ENCODE results near the gene ZNRD2. TPM values are rescaled to one million over a fixed set of nuclear protein-coding genes. Genes with fewer than 3 reads are reported as not detected.

ZNRD2 gene
- total RNA-seq, 1 experiment from 2014 or later, result 40.7 TPM

- CTCF ChIA-PET, result no interaction called here
Observed at GRCh38 chr11:65532388-65533064, 37.8 kb upstream of the ZNRD2 start.

GRCh38 chr11:65535102-65535501, 35.2 kb upstream of the ZNRD2 start:
- H3K27ac Mint-ChIP-seq (ENCODE audit: unreplicated experiment), result no peak overlapping the region
- no peaks in the 10 kb centered on the region for H3K4me1 Mint-ChIP-seq (ENCODE audit: low read depth, unreplicated experiment)
- TF ChIP-seq, protein P1, sequence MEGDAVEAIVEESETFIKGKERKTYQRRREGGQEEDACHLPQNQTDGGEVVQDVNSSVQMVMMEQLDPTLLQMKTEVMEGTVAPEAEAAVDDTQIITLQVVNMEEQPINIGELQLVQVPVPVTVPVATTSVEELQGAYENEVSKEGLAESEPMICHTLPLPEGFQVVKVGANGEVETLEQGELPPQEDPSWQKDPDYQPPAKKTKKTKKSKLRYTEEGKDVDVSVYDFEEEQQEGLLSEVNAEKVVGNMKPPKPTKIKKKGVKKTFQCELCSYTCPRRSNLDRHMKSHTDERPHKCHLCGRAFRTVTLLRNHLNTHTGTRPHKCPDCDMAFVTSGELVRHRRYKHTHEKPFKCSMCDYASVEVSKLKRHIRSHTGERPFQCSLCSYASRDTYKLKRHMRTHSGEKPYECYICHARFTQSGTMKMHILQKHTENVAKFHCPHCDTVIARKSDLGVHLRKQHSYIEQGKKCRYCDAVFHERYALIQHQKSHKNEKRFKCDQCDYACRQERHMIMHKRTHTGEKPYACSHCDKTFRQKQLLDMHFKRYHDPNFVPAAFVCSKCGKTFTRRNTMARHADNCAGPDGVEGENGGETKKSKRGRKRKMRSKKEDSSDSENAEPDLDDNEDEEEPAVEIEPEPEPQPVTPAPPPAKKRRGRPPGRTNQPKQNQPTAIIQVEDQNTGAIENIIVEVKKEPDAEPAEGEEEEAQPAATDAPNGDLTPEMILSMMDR (IDR thresholded peaks at IDR 0.05; ENCODE audit: unreplicated experiment), result no peak
- H3K9me3 Mint-ChIP-seq (ENCODE audit: low read depth, unreplicated experiment), result no peaks in the 10 kb centered on the region
- no peak overlapping the region for H3K4me3 Mint-ChIP-seq (ENCODE audit: low read depth, unreplicated experiment)
- peaks cover 64% of the 10 kb centered on the region for H3K36me3 Mint-ChIP-seq (ENCODE audit: insufficient read depth, unreplicated experiment)
- intact Hi-C loops (cut with micrococcal nuclease; ENCODE audit: unreplicated experiment), result no loop called here
- no peak for DNase-seq
- no TSS peak for BruUV-seq (replicated peaks)
- CTCF ChIA-PET, result interaction anchor here (0.6 kb wide), 1 partner anchor 70 kb away, joined by 3 read pairs; no protein-coding TSS in a partner anchor
- no peaks in the 10 kb centered on the region for H3K27me3 Mint-ChIP-seq (ENCODE audit: unreplicated experiment)

More at GRCh38 chr11:65532388-65533064, 37.8 kb upstream of the ZNRD2 start:
- no peaks in the 10 kb centered on the region for H3K9me3 Mint-ChIP-seq (ENCODE audit: low read depth, unreplicated experiment)
- TF ChIP-seq, protein P1 (IDR thresholded peaks at IDR 0.05; ENCODE audit: unreplicated experiment), result no peak
- DNase-seq, result no peak
- no peaks in the 10 kb centered on the region for H3K4me1 Mint-ChIP-seq (ENCODE audit: low read depth, unreplicated experiment)
- intact Hi-C loops (cut with micrococcal nuclease; ENCODE audit: unreplicated experiment), result no loop called here
- H3K27me3 Mint-ChIP-seq (ENCODE audit: unreplicated experiment), result no peaks in the 10 kb centered on the region
- peaks cover 48% of the 10 kb centered on the region for H3K36me3 Mint-ChIP-seq (ENCODE audit: insufficient read depth, unreplicated experiment)
- H3K4me3 Mint-ChIP-seq (ENCODE audit: low read depth, unreplicated experiment), result no peak overlapping the region
- BruUV-seq (replicated peaks), result no TSS peak
- no peak overlapping the region for H3K27ac Mint-ChIP-seq (ENCODE audit: unreplicated experiment)

GRCh38 chr11:65536412-65537295, 33.6 kb upstream of the ZNRD2 start:
- intact Hi-C loops (cut with micrococcal nuclease; ENCODE audit: unreplicated experiment), result no loop called here
- Mint-ChIP-seq H3K4me1 (ENCODE audit: low read depth, unreplicated experiment) (peaks cover 1% of the 10 kb centered on the region), H3K9me3 (ENCODE audit: low read depth, unreplicated experiment) (no peaks in the 10 kb centered on the region), H3K36me3 (ENCODE audit: insufficient read depth, unreplicated experiment) (peaks cover 69% of the 10 kb centered on the region), H3K4me3 (ENCODE audit: low read depth, unreplicated experiment) (no peak overlapping the region), H3K27ac (ENCODE audit: unreplicated experiment) (no peak overlapping the region), H3K27me3 (ENCODE audit: unreplicated experiment) (no peaks in the 10 kb centered on the region)
- TF ChIP-seq, protein P1 (IDR thresholded peaks at IDR 0.05; ENCODE audit: unreplicated experiment), result no peak
- DNase-seq, result no peak
- BruUV-seq (replicated peaks), result no TSS peak
- CTCF ChIA-PET, result no interaction called here

DNA sequence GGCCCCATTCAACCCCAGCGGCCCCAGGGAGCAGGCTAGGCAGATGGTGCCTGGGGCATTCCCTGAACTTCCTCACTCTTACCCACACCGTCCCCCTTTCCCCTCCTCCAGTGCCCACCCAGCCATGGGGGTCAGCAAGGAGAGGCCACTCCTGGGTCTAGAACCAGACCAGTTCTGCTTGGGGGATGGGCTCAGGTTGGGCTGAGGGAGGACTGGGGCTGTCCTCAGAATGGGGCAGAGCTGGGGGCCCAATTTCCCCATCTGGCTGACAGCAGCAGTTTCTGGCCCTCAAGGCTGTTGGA, 33.0 kb upstream of the ZNRD2 start:
- H3K36me3 Mint-ChIP-seq (ENCODE audit: insufficient read depth, unreplicated experiment), result peaks cover 72% of the 10 kb centered on the region
- H3K27ac Mint-ChIP-seq (ENCODE audit: unreplicated experiment), result no peak overlapping the region
- CTCF ChIA-PET, result no interaction called here
- no peaks in the 10 kb centered on the region for H3K9me3 Mint-ChIP-seq (ENCODE audit: low read depth, unreplicated experiment)
- intact Hi-C loops (cut with micrococcal nuclease; ENCODE audit: unreplicated experiment), result no loop called here
- peaks cover 7% of the 10 kb centered on the region for H3K4me1 Mint-ChIP-seq (ENCODE audit: low read depth, unreplicated experiment)
- DNase-seq, result no peak
- TF ChIP-seq, protein P1 (IDR thresholded peaks at IDR 0.05; ENCODE audit: unreplicated experiment), result no peak
- BruUV-seq (replicated peaks), result no TSS peak
- no peak overlapping the region for H3K4me3 Mint-ChIP-seq (ENCODE audit: low read depth, unreplicated experiment)
- H3K27me3 Mint-ChIP-seq (ENCODE audit: unreplicated experiment), result no peaks in the 10 kb centered on the region
